Hematopoietic multipotent progenitor cell treated with erythropoietin and hydrocortisone succinate and interleukin-3 and kit ligand, for 6 days (in vitro differentiated cells): ENCODE results near the gene GRID2.

ENCODE experiments used
- DNase-seq: peaks from one replicate; pipeline ENCODE4 v3.0.0-alpha.2; 2015

GRID2 gene

GRCh38 chr4:92988301-92988700, 684.5 kb downstream of the GRID2 start:
- no peak for DNase-seq

GRCh38 chr4:92992758-92993157, 689.0 kb downstream of the GRID2 start:
- DNase-seq = no peak

DNA sequence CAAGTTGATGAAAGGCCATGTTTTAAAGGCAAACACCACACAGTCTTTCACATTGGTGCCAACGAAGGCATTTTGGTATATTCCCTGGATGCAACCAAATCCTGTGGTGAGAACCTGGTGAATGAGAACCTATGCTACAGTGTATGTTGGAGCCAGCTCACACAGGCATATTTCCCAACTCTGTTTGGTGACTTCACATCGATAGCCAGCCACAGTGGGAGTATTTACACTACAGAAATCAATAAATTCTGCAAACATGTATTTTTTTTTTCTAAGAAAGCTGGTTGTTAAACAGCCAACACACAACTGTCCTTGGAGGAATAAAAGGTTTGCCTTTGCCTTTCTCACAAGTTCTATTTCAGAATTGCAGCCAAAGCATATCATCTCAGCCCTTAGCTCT, 691.0 kb downstream of the GRID2 start:
- DNase-seq = no peak

- DNase-seq = no peak
Observed at GRCh38 chr4:92996533-92996932, 692.8 kb downstream of the GRID2 start.

DNA sequence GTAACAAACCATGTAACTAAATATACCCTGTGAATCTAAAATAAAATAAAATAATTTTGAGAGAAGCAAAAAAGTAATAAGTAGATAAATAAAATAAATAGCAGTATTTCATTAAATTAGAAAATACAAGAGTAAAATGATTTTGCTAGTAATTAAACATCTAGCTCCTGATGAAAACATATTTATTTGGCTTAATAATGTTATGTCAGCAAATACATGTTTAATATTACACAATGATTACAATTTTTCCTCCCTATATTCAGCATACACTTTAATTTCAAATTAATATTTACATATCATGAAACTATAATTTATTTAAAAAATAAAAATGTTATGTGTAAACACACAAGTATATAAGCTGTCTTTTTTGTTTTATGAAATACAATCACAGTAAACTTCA, 697.1 kb downstream of the GRID2 start:
- DNase-seq = no peak

GRCh38 chr4:93002240-93002639, 698.5 kb downstream of the GRID2 start:
- DNase-seq = no peak

- no peak for DNase-seq
Observed at GRCh38 chr4:93016350-93016749, 712.6 kb downstream of the GRID2 start.

DNA sequence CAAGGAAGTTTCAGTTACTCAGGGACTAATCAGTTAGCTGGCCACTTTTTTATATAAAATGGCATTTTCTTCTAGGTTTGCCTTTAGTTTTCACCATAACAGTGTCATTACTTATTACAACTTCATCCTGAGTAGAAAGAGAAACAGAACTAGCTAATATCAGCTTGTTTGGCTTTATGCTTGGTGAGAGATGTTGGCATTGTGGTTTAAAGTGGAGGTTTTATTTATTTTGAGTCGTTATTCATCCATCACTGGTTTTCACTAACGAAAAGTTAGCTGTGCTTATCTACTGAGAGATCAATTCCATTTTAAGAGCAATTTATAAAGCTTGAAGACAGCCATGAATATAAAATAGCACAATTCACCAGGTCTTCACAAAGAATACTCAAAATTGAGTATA, 714.5 kb downstream of the GRID2 start:
- DNase-seq = no peak

GRCh38 chr4:93018806-93019205, 715.0 kb downstream of the GRID2 start:
- peak; percentile 37 for DNase-seq

GRCh38 chr4:93029769-93030168, 726.0 kb downstream of the GRID2 start:
- no peak for DNase-seq

GRCh38 chr4:93030670-93031069, 726.9 kb downstream of the GRID2 start:
- DNase-seq = no peak

- no peak for DNase-seq
Observed at GRCh38 chr4:93031431-93032098, 727.8 kb downstream of the GRID2 start.

- no peak for DNase-seq
Observed at GRCh38 chr4:93042746-93043145, 739.0 kb downstream of the GRID2 start.

- DNase-seq = no peak
Observed at GRCh38 chr4:93053140-93053539, 749.4 kb downstream of the GRID2 start.

DNA sequence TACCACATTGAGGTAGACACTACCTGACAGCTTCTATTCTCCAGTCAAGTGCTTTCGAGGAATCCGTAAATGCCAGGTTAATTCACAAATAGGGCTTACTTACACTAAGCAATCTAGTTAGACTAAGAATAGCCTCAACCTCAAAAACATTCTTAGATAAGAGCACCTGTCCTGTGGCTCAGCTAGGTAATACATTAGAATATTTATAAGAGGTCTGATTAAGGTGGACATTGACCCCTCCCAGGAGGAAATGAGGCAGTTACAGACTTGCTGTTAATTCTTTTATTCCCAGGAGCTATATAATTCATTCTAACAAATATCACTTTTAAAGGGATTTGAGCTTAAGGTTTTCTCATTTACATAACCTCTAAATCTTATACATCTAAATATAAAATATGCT, 758.1 kb downstream of the GRID2 start:
- no peak for DNase-seq

DNA sequence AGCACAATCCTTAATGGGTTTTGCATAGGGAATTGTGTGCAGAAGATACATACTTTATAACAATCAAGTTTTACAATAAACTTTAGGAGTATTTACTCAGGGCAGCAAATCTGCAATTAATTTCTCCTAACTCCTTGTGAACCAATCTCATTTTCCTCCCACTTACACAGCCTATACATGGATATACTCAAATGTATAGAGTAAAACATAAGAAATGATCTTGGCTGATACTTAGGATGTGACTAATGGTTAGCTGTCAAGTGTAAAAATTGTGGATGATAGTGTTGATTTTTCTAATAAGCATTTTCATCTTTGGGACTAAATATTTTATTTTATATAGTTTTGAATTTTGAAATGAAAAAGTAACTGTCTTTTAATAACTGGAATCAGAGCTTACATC, 759.6 kb downstream of the GRID2 start:
- no peak for DNase-seq

- DNase-seq = no peak
Observed at GRCh38 chr4:93065790-93066189, 762.0 kb downstream of the GRID2 start.

DNA sequence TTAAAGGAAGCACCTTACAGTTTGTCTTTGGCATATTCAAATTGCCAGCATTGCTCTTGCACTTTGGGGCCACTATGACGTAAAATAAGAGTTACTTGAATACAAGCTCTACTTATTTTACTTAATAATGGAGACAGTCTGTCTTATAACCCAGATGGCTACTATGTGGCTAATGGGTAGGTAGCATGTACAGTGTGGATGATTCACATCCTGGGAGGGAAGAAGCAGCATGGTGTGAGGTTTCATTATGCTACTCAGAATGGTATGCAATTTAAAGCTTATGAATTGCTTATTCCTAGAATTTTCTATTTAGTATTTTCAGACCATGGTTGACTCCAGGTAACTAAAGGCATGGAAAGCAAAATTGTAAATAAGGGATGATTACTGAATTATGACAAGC, 763.0 kb downstream of the GRID2 start:
- DNase-seq = no peak

GRCh38 chr4:93072292-93072691, 768.5 kb downstream of the GRID2 start:
- no peak for DNase-seq

DNA sequence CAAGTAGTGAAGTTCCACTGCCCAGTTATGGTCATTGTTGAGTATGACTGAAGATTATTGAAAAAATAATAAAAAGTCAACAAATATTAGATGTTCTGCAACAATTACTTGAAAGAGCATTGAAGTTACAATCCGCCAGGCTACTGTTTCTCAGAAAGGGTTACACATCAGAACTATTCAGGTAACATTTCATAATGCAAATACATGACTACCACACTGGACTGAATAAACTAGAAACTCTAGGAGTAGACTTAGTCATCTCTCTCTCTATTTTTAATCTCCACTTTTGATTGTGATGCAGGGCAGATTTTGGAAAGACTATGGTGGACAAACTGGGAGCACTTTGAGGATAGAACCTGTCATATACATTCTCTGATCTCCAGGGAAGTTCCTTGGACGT, 776.5 kb downstream of the GRID2 start:
- DNase-seq = no peak

- DNase-seq = no peak
Observed at GRCh38 chr4:93084599-93085305, 781.0 kb downstream of the GRID2 start.

- DNase-seq = no peak
Observed at GRCh38 chr4:93086356-93086755, 782.6 kb downstream of the GRID2 start.

DNA sequence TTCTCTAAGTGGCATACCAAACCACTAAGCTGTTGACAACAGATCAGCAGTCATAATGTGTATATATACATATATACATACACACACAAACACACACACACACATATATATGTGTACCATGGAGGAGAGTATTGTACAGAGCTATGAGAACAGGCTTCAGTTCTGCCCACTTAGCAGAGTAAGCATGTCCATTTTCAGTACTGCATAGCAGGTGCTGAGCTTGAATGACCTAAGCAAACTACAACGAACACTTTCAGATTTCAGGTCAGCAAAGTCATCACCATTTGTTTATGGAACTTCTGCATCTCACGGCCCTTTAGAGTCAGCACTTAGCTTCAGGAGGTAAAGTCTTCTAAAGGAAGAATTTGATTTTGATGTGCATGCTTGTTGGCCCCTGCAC, 789.0 kb downstream of the GRID2 start:
- DNase-seq = no peak

GRCh38 chr4:93103042-93103441, 799.3 kb downstream of the GRID2 start:
- no peak for DNase-seq

DNA sequence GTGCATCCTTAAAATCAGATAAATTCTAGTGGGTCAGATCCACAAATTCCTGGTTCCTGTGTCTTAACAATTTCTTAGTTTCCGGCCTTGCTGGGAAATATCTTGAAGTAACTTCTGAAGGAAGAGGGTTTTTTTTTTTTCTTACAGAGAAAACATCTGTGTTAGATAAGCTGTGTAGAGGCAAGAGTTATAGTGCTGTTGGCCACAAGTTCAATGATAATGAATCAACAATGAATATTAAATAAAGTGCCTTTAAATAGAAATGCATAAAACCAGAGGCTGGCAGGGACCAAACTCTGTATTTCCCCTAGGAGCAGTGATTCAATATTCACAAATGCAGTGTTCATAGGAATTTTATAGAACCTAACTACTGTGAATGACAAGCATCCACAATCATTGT, 812.9 kb downstream of the GRID2 start:
- DNase-seq = no peak
